SU-DHL-6 (cell line): ENCODE data around the gene APBB2.

Experiments used
- H2AFZ ChIP-seq: fragments of 200-600 bp; sonication (generic); 2 replicates; pipeline ENCODE4 v1.6.1; 2014; ENCODE audit warnings: low read depth, mild to moderate bottlenecking, moderate library complexity, mixed read lengths, antibody characterized with exemption, low read length; ENCODE audit not compliant: severe bottlenecking
- H3F3A ChIP-seq: fragments of 200-600 bp; shearing (Covaris generic); 2 replicates; pipeline ENCODE4 v1.6.0; 2016; ENCODE audit warnings: antibody characterized with exemption, mild to moderate bottlenecking; ENCODE audit not compliant: insufficient read depth
- H3K27ac ChIP-seq: fragments of 200-600 bp; sonication (generic); 2 replicates; pipeline ENCODE4 v1.5.1; 2016; ENCODE audit warnings: low read depth, mild to moderate bottlenecking, low read length, moderate library complexity, mixed read lengths
- H3K27me3 ChIP-seq: fragments of 200-600 bp; sonication (generic), shearing (Covaris generic); 2 replicates; pipeline ENCODE4 v1.6.0; 2014; ENCODE audit warnings: mild to moderate bottlenecking, low read length
- H3K36me3 ChIP-seq: fragments of 200-600 bp; sonication (generic); 2 replicates; pipeline ENCODE4 v1.6.1; 2014; ENCODE audit warnings: mild to moderate bottlenecking, low read length, mixed read lengths
- H3K4me2 ChIP-seq: fragments of 300-600, 200-600 bp; shearing (Covaris generic), sonication (generic); 2 replicates; pipeline ENCODE4 v1.6.0; 2014; ENCODE audit warnings: low read length, low read depth, mild to moderate bottlenecking; ENCODE audit not compliant: poor library complexity, severe bottlenecking
- H3K4me3 ChIP-seq: fragments of 200-600 bp; sonication (generic); 2 replicates; pipeline ENCODE4 v1.5.1; 2014; ENCODE audit warnings: antibody characterized with exemption, low read length, mild to moderate bottlenecking, mixed read lengths; ENCODE audit not compliant: insufficient read depth, poor library complexity, severe bottlenecking
- H3K79me2 ChIP-seq: fragments of 200-600 bp; sonication (generic); 2 replicates; pipeline ENCODE4 v1.6.1; 2014; ENCODE audit warnings: mild to moderate bottlenecking, low read length, moderate library complexity; ENCODE audit not compliant: insufficient read depth
- H3K9ac ChIP-seq: fragments of 200-600 bp; sonication (generic); 2 replicates; pipeline ENCODE4 v1.7.0; 2014; ENCODE audit warnings: mild to moderate bottlenecking, low read length
- H3K9me2 ChIP-seq: fragments of 200-600 bp; sonication (generic); replicated peaks from 2 replicates; pipeline ENCODE4 v1.6.1; 2014; ENCODE audit warnings: low read length; ENCODE audit not compliant: insufficient read depth
- H3K9me3 ChIP-seq: fragments of 200-600 bp; sonication (generic); 2 replicates; pipeline ENCODE4 v1.6.1; 2014; ENCODE audit warnings: low read length, mixed read lengths; ENCODE audit not compliant: insufficient read depth
- H4K20me1 ChIP-seq: fragments of 200-600 bp; sonication (generic); 2 replicates; pipeline ENCODE4 v1.6.1; 2014; ENCODE audit warnings: low read depth, mild to moderate bottlenecking, antibody characterized with exemption, low read length, moderate library complexity, mixed read lengths
- EZH2phosphoT487 ChIP-seq: fragments of 200-600 bp; sonication (generic), shearing (Covaris generic); conservative IDR thresholded peaks from 2 replicates; pipeline ENCODE4 v1.6.1; 2018; ENCODE audit warnings: mild to moderate bottlenecking, antibody characterized with exemption, low read length, moderate library complexity, mixed read lengths
- TF ChIP-seq, protein P1 (sequence below): fragments of 200-600 bp; sonication (generic); IDR thresholded peaks from one replicate; pipeline ENCODE4 v1.5.1; 2017; ENCODE audit warnings: antibody characterized with exemption, mild to moderate bottlenecking, low read length, moderate library complexity; ENCODE audit not compliant: insufficient read depth, poor library complexity, severe bottlenecking

APBB2 gene

DNA sequence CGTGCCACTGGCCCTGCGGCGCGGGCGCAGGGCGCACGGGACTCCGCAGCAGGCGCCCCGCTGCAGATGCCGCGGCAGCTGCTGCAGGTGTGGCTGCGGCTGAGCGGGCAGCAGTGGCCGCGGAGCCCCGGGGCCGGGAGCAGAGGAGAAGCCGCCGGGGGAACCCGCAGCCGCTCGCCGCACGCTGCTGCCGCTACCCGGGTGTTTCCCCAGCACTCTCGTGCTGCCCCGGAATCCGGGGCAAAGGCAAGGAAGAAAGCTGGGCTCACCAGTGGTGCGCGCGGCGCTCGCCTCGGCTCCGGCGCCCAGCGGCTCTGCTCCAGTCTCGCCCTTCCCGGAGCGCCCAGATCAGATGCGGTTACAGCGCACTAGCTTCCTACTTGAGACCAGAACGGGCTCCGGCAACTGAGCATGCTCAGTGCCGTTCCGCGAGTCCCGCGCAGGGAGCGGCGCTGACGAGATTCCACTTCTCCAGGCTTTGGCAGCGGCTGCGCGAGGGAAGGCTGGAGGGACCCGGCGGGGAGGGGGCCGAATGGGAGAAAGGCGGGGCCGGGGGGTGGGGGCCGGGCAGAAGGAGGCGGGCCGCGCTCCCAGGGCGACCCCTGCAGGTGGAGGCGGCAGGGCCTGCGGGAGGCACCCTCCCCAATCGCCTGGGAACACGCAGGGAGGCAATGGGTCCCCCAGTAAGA lies at the start of gene APBB2:
TSS of gene APBB2 (minus strand) at position 407 of the 689 bp plus-strand sequence. CDS start 181,288 bp downstream, outside the sequence.
- no peaks in the 10 kb centered on the region for H4K20me1 ChIP-seq
- H3K27ac ChIP-seq, result peak within 1 kb of the TSS; percentile 79
- H3K9me2 ChIP-seq, result no peaks in the 10 kb centered on the region
- TF ChIP-seq EZH2phosphoT487, result no peak
- TF ChIP-seq, protein P1, sequence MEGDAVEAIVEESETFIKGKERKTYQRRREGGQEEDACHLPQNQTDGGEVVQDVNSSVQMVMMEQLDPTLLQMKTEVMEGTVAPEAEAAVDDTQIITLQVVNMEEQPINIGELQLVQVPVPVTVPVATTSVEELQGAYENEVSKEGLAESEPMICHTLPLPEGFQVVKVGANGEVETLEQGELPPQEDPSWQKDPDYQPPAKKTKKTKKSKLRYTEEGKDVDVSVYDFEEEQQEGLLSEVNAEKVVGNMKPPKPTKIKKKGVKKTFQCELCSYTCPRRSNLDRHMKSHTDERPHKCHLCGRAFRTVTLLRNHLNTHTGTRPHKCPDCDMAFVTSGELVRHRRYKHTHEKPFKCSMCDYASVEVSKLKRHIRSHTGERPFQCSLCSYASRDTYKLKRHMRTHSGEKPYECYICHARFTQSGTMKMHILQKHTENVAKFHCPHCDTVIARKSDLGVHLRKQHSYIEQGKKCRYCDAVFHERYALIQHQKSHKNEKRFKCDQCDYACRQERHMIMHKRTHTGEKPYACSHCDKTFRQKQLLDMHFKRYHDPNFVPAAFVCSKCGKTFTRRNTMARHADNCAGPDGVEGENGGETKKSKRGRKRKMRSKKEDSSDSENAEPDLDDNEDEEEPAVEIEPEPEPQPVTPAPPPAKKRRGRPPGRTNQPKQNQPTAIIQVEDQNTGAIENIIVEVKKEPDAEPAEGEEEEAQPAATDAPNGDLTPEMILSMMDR, result peak; percentile 65
- no peaks in the 10 kb centered on the region for H3K9me3 ChIP-seq
- no peaks in the 10 kb centered on the region for H3K27me3 ChIP-seq
- peaks cover 8% of the 10 kb centered on the region; the same call in 1 of the 2 replicates for H3F3A ChIP-seq
- peak within 1 kb of the TSS; percentile 82 for H3K4me2 ChIP-seq
- H2AFZ ChIP-seq, result peak within 1 kb of the TSS; percentile 75
- peak within 1 kb of the TSS; percentile 91 for H3K4me3 ChIP-seq
- H3K36me3 ChIP-seq, result no peaks in the 10 kb centered on the region
- peak within 1 kb of the TSS; percentile 79 for H3K9ac ChIP-seq
- peaks cover 43% of the 10 kb centered on the region for H3K79me2 ChIP-seq

DNA sequence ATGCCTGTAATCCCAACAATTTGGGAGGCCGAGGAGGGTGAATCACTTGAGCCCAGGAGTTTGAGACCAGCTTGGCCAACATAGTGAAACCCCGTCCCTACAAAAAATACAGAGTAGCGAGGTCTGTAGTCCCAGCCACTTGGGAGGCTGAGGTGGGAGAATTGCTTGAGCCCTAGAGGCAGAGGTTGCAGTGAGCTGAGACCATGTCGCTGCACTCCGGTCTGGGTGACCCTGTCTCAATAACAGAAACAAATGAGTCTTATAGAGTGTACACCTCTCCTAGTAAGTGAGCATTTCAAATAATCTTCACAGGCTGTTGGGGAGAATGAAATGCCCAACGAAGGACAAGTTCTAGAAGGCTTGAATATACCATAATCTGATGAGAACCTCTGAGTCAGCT lies 47.9 kb upstream of the APBB2 start:
- Histone ChIP-seq H3K4me2 (no peak overlapping the region), H3K36me3 (no peaks in the 10 kb centered on the region), H3K27me3 (no peaks in the 10 kb centered on the region), H3K9ac (no peak overlapping the region), H4K20me1 (no peaks in the 10 kb centered on the region; the same call in 1 of the 2 replicates), H3K79me2 (peaks cover 17% of the 10 kb centered on the region), H3K4me3 (no peak overlapping the region), H3K9me3 (no peaks in the 10 kb centered on the region), H3K9me2 (no peaks in the 10 kb centered on the region), H3K27ac (no peak overlapping the region), H2AFZ (no peak overlapping the region), H3F3A (no peaks in the 10 kb centered on the region)
- TF ChIP-seq, protein P1, result no peak
- no peak for TF ChIP-seq EZH2phosphoT487

DNA sequence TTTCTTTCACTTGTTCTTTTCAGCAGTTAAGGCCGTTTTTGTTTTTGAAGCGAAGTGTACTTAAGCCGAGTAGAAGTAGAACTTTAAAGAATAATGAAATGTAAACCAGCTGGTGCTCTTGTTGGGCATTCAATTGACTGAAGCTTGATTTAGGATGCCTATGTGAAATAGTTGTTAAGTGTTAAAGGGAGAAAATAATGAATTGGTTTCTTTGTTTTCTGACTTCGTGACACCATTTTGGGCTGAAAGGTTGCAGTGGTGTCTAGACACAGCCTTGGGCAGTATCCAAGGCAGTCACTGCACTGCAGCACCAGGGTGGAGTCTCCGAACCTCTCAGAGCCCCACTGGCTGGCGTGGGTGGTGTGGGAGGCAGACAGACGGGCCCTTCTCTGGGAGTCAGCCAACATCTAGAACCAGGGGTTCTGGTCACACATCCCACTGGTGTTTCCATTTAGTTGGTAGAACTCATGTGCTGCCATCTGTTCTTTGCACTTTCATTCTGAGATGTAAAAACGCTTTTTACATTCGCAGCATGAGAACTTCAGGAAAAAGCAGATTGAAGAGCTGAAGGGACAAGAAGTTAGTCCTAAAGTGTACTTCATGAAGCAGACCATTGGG lies 45.9 kb upstream of the APBB2 start:
- no peaks in the 10 kb centered on the region for H3K27me3 ChIP-seq
- H3K36me3 ChIP-seq, result no peaks in the 10 kb centered on the region
- no peak overlapping the region for H2AFZ ChIP-seq
- H3K9me2 ChIP-seq, result no peaks in the 10 kb centered on the region
- no peaks in the 10 kb centered on the region for H3F3A ChIP-seq
- H3K79me2 ChIP-seq, result peaks cover 17% of the 10 kb centered on the region
- no peaks in the 10 kb centered on the region; the same call in 1 of the 2 replicates for H4K20me1 ChIP-seq
- H3K4me3 ChIP-seq, result no peak overlapping the region
- no peak overlapping the region for H3K9ac ChIP-seq
- no peak overlapping the region for H3K4me2 ChIP-seq
- TF ChIP-seq, protein P1, result no peak
- no peak for TF ChIP-seq EZH2phosphoT487
- H3K9me3 ChIP-seq, result no peaks in the 10 kb centered on the region
- no peak overlapping the region for H3K27ac ChIP-seq
